Measurements from ENCODE around the gene PLEKHA6.
A peak's percentile ranks its signal among the peaks of the same experiment; 100 is the strongest.

PLEKHA6 gene

DNA sequence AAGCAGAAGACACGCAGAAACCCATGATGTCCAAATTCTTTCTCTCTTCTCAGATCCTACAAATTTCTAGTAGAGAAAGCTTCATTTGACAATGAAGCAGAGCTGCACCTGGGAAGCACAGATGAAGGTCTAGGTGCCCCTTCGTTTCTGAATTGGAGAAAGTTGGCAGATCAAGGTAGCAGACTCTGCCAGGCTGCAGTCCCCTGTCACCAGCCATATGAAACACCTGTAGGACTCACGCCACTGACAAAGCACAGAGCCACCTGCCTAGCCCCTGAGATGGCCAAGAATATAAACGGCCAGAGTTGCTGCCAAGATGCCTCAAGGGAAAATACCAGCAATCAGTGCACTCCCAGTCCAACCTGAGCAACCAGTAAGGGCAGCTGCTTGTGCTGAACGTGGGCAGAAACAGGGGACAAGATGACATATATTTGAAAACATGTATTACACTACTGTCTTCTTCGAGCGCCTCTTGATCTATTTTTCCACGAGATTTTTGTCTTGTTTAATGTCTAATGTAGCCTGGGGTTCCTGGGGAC lies 20.6 kb upstream of the PLEKHA6 start:
- DNase-seq (ENCODE audit: low read depth in 3 of 3) = no peak

DNA sequence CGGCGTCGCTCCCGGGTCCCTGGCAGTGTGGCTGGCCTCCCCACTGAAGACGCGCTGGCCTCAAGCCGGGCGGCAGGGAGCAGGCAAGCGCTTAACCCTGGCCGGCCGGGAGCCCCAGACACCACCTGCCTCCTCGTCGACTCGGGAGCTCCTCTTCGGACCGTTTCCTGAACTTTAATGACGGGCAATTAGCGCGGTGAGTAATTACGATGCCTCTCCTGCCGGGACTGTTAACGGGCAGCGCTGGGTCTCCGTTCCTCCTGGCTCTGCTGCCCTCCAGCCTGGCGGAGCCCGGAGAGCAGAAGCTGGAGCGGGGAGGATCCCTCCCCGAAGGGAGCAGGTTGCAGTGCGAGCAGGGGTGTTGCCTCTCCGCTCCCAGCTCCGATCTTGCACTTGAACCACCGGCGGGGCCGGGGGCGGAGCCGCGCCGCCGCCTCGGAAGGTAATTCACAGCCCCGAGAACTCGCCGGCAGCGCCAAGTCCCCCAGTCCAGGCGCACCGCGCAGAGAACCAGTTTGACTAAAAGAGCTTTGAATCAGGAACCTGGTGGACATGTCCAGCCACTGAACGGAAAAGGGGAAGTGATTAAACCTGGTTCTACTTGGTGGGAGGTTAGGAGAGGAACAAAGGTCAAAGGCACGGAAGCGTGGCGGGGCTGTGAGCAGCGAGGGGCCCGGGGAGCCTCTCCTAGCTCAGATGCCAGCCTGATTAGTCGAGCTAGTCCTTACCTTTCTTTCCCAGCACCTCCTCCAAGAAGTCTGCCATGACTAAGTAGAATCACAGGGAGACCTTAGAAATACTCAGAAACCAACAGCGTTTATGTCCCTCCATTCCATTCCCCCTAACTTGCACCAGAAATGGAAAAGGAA lies 18.3 kb upstream of the PLEKHA6 start:
- DNase-seq (ENCODE audit: low read depth in 3 of 3) = peak in 2 of 3 experiments; percentile 26 to 41

DNA sequence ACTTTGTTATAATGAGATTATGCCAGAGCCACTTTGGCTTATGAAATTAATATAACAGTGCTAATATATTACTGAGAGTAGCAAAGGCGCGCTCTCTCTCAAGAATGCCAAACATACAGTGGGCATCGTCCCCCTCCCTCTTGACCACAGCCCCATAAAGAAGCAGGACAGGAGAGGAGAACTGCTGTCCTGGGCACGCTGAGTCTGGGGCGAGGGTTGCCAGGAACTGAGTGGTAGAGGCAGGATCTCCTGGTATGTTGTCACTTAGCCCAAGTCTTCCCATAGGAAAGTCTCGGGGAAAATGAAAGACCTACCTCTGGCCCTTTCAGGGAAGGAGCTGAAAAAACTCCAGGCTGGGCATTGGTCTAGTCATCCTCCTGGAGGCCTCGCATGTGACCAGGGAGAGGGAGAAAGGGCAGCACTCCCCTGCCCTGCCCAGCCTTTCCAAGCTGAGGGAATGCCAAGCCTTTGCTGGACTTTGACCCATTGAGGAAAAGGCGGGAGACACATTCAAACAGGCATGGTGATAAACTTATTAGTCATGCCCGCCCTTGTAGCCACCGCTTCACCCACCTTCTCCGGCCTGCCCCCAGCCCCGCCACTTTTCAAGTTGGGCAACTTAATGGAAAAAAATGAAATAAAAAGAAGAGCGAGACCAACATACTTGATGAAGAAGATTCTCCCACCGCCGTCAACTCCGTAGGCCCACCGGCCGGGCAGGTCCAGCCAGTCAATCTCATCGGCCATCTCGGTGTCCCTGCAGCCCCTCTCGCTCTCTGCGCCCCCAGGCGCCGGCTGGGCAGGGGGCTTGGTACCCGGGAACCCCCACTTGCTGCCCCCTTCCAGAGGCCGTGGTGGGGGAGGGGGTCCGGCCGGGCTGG lies 17.4 kb upstream of the PLEKHA6 start:
- DNase-seq (ENCODE audit: low read depth in 3 of 3) = no peak

DNA sequence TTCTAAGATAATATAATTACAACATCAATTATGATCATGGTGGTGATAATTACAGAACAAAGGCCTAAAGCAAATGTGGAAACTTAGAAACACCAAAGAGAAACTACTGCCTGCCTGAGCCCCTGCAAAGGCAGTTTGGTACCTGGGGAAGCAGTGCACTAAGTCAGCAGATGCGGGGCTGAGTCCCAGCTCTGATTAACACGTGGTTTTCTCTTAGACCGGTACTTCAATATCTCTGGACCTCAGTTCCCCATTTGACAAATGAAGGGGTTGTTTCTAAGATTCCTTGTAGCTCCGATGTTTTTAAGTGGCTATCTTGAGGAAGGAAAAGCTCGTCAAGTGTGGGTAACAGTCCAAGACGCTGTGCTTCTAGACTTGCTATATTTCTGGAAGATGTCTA lies 16.7 kb upstream of the PLEKHA6 start:
- no peak for DNase-seq (ENCODE audit: low read depth in 3 of 3)

DNA sequence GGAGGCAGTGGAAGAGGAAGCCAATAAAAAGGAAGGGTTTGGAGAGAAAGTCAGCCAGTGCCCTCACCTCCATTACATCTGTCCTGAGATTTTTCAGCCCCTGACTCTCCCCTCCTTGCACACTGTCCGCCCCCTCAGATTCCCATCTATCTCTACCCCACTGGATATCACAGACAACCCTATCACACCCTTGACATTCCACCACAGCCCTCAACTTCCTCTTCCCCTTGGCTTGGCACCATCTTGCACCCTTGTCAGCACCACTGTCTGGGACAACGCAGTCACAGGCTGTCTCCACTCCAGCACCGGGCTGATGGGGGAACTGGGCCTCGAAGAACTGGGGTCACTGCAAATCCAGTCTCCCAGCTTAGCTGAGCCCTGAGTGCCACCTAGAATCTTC lies 14.2 kb upstream of the PLEKHA6 start:
- no peak for DNase-seq (ENCODE audit: low read depth in 3 of 3)

DNA sequence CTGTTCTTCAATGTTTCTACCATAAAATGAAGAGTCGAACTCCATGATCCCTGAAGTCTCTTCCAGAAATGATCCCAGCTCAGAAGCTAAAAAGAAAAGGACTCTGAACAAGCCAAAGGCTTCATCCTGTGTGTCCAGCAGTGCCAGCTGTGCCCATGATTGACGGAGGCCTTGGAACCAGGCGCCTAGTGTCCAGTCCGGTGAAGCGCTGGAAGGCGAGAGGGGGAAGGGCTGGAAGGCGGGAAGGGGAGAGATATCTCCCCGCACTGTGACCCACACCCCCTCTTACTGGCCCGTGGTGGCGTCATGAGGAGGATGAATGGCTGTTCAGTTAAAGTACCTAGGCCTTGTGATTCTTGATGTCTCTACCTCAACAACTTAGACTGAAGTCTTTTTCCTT lies 10.4 kb upstream of the PLEKHA6 start:
- no peak for DNase-seq (ENCODE audit: low read depth in 3 of 3)

DNA sequence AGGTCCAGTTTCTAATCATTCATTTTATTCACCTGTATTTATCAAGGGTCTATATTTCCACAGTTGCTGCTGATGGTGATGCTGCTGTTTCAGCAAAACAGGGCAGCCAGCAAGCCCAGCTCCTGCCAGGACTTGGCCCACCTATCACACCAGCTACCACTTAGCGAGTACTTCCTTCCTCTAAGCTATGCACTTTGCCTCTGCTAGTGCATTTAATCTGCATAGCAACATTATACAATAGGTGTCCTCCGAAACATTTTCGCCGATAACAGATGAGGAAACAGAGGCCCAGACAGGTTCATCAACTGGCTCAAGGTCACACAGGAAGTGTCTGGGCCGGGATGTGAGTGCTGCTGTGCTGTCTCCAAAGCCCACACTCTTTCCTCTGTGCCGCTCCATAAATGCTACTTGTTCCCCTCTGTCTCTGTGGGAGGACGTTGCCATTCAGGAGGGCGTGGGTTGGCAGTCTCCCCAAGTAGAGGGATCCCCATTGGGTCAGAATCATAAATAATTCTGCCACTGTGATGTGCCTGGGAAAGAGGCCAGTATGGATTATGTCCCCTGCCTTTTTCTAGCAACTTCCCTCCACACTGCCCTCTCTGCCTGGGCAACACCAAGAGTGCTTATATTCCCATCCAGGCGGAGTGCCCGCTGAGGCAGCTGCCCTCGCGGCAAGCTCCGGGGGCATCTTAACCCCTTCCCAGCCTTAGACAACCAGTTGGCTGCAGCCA lies 9.4 kb upstream of the PLEKHA6 start:
- DNase-seq (ENCODE audit: low read depth in 3 of 3) = no peak

DNA sequence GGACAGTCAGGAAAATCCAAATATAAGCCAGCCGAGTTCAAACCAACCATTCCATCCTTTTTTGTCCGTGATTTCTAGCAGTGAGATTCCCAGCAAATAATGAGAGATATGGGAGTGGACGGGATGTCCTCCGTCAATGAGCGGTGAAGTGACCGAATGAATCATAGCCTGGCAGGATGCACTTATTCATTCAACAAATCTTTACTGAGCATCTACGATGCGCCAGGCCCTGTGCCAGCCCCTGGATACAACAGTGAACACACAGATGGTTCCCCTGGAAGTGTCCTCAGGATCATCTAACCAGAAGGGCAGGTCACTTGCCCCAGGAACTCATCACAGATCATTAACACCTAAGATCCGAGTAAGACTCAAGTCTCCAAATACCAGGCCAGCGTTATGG lies 8.2 kb upstream of the PLEKHA6 start:
- DNase-seq (ENCODE audit: low read depth in 3 of 3) = no peak

DNA sequence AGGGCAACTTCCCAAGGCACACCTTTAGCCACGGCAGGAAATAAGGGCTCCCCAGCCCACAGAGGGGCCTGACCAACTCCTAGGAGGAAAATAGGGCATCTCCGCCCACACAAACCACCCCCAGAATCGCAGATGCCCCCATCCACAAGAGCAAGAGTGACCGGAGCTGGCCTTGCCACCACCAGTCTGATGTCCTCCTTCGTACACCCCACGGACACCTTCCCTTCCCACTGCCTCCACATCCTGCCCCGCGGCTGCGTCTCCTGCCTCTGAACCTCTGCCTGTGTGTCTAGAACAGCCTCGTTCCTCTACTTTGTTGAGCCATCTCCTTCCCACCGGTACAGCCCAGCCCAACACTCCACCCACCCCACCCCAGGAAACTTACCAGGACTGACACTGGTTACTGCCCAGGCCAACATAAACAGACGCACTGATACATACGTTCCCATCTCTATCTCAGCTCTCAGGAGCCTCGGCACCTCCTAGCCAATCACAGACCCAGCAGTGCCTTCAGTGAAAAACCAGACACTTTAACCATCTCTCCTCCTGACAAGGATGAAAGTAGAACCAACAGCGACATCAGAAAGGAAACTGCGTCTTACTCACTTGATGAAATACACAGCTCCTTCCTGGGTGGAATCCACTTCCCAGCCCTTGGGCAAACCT lies 7.6 kb upstream of the PLEKHA6 start:
- no peak for DNase-seq (ENCODE audit: low read depth in 3 of 3)

DNA sequence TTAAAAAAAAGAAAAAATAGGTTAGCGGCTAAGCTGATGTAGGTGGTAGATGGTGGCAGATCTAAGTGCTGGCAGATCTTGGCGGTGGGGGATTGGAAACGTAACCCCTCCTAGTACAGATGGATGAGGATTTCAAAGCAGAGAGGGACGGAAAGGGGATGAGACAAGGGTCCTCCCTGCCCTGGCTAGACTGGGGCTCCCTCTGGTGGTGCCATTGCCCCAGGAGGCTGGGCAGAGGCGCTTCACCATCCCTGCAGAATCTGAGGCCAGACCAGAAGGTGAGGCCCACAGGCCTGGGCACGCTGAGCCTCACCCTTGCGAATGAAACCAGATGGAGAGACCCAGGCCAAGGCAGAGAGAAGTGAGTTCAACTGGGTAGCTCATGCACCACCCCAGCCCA lies 7.0 kb upstream of the PLEKHA6 start:
- DNase-seq (ENCODE audit: low read depth in 3 of 3) = no peak

DNA sequence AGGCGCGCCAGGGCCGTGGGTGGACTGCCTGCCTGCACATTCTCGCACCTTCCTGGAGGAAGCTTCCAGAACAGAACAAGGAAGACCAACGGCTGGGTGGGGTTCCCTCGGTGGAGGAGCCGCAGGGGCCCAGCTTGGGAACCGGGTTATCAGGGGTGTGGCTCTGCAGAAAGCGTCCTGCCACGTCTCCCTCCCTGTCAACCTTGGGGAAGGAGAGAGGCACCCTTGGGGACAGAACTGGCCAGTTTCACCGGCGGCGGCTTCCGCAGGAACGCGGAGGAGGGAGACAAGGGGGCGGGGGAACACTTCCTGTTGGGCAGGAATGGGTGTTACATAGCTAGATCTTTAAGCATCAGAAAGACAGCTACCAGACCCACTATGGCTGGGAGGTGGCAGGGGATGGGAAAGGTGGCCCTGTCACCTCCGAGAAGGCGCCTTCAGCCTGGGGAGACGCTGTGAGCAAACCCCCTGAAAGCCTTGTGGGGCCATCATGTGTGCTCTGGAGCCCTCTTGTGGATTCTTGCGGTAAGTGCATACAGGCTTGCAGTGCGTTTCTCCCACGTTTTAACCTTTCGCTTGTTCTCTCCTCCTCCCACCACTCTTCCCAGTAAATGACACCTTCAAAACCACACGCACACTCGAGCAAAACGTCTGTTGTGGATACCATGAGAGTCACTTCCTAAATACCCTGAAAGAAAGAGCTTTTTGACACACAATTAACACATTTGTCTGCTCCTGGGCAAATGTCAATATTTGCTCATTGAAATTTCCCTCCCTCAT lies 3.8 kb upstream of the PLEKHA6 start:
- DNase-seq (ENCODE audit: low read depth in 3 of 3) = peak; percentile 50 to 72 (median 67)

DNA sequence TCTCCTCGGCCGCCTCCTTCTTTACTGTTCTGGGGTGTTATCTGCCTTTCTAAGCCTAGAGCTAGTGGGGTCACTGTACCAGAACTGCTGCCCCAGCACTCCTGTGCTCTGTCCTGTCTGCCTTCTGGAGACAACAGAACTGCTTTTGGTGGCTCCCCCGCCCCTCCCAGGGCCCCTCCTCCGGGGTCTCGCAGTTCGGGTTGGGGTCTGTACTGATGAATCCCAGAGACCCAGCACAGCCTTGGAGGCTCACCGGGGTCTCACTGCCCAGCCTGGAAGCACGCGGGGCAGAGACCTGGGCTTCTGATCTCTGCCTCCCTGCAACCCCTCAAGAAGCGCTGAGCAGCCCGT lies 3.2 kb upstream of the PLEKHA6 start:
- no peak for DNase-seq (ENCODE audit: low read depth in 3 of 3)

DNA sequence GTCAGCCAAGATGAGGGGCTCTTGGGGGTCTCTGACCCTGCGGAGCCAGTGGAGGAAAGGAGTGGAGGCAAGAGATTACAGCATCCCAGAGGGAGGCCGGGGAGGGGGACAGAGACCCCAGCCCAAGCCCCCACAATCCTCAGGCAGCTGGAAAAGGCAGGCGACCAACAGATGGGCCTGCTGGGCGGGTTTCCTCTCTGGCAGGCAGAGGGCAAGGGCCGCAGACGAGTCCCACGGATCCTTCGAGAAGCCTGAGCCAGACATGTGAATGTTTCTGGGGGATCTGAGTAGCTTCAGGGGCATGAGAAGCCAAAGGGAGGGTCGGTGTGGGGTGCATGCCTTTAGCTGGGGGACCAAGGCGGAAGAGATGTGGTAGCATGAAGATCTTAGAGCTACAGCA lies 2.1 kb upstream of the PLEKHA6 start:
- no peak for DNase-seq (ENCODE audit: low read depth in 3 of 3)

DNA sequence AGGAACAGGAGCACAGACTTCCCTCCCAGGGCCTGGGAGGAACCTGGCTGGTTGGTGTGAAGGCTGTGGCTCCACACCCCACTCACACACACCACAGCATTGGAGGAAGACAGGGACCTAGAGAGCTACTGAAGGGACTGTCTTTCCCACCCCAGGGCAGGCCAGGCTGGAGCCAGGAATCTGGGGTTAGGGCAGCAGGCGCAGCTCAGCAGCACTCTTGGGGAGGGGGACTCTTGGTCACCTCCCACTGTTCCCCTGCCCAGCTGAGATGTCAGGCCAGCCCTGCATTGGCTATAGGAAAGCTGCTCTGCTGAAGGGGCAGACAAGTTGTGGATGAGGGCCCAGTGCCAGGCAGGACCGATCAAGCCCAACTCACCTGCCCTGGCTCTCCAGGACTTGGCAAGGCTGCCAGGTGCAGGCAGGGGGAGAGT lies 1.6 kb upstream of the PLEKHA6 start:
- no peak for DNase-seq (ENCODE audit: low read depth in 3 of 3)

DNA sequence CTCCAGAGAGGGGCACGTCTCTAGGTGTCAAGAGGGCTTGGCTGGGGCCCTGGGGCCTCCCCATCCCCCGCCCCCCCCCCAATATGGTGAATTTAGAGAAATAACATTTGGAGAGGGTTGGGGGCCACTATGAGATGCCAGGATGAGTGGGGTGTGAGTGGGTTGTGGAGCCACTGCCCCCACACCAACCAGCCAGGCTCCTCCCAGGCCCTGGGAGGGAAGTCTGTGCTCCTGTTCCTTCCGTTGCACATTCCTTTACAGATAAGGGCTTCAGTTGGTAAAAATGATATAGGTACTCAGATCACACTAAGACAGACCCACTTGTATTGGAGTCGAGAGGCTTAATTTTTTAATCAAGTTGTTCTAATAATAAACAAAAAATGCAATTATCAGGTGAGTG lies 585 bp upstream of the PLEKHA6 start:
- no peak for DNase-seq (ENCODE audit: low read depth in 3 of 3)

DNA sequence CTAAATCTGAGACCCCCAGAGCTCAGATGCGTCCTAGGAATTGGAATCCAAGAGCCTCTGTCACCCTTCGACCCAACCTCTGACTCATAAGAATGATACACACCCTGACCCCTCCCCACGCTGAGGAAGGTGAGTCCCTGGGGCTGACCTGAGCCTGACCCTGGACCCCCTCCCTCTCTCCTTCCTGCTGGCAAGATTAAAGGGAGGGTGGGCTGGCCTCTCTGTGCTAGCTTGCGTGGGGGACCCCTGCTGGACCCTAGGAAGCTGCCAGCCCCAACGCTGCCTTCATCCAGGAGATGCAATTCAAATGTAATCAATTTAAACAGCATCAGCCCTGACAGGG lies 627 bp downstream of the PLEKHA6 start:
- no peak for DNase-seq (ENCODE audit: low read depth in 3 of 3)

DNA sequence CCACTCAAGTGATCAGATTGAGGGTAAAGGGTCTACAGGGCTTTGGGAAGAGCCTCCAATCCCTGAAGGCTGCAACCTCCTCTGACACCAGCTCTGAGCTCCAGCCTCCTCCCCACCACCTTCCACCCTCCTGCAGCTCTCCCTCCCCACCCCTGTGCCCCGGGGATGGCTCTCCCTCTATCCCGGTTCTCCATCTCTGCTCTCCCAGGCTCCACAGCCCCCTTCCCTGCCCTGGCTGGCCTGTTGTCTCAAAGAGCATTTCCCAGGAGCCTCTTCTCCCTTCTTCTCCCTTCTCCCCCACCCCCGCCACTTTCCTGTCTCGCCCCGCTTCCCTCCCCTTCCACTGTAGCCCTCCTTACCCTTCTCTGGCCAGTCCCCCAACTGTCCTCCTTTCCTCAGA lies 1.1 kb downstream of the PLEKHA6 start:
- DNase-seq (ENCODE audit: low read depth in 3 of 3) = no peak

DNA sequence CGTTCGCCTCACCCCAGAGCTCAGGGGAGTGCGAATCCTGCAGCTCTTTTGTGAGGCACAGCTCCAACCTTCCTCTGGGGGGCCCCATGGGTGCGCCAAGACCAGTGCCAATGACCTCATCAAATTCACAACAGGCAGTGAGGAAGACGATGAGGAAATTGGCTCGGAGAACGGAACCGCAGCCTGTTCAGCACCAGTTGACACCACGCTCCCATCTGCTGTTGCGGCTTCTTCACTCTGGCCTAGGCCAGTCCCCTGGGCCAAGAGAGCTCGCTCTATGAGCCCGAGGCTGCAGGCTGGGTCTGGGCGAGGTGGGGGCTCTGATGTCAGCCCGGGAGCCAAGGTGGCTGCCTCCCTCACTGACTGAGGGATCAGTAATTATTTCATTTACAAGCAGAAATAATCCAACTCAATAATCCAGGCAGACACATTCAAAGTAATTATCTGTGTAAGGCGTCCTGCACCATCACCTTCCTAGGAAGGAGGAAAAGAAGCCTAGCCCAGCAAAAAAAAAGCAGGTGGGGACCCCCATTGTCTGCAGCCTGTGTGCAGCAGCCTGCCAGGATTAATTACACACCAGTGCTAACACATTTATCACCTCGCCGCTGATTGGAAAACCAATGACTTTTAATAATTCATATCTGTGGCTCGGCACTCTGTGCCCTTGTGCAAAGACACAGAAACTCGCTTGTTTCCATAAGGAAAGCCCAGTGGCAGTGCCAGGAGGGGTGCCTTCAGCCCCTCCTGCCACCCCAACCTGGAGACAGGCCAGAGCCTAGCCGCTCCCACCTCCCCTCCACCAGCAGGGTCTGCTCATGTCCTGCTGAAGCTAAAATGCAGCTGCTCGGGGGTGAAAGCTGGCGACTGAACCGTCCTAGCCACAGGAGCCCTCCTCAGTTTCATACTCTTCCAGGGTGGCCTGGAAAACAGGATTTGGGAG lies 1.9 kb downstream of the PLEKHA6 start:
- DNase-seq (ENCODE audit: low read depth in 3 of 3) = no peak

DNA sequence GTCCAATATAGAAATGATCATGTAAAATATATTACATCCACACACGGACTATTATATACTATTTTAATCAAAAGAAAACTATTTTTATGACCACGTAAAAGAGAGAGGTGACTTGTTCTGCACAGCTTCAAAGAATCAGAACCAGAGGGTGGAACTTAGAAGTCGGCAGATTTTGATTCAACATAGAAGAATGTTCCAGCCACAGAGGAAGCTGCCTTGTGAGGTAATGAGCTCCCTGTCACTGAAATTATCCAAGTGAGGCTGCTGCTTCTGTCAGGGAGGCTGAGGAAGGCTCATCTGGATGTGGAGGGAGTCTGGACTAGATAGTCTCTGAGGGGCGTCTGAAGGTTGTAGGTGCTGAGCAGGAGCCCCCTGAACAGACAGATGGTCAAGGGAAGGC lies 2.7 kb downstream of the PLEKHA6 start:
- DNase-seq (ENCODE audit: low read depth in 3 of 3) = no peak

DNA sequence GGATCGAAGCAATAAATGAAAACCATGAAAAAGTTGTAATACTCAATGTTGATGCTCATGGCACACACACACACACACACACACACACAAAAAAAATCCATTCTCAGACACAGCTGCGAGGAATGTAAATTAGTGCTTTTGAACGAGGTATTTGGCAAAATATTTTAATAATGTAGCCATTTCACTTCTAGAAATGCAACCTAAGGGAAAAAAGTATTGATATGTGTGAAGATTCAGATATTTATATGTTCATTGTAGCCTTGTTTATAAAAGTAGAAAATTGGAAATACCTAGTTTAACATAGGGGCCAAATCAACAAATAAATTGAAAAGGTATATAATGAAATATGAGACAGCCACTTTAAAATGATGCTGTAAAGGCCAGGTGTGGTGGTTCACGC lies 3.8 kb downstream of the PLEKHA6 start:
- DNase-seq (ENCODE audit: low read depth in 3 of 3) = no peak

All from stimulated activated CD4-positive, alpha-beta T cell treated with anti-CD3 and anti-CD28 coated beads, TNF-alpha, amount 100 ng/mL, for 24 hours (primary cell).